Measurements from ENCODE around the gene ELAPOR1.

DNA sequence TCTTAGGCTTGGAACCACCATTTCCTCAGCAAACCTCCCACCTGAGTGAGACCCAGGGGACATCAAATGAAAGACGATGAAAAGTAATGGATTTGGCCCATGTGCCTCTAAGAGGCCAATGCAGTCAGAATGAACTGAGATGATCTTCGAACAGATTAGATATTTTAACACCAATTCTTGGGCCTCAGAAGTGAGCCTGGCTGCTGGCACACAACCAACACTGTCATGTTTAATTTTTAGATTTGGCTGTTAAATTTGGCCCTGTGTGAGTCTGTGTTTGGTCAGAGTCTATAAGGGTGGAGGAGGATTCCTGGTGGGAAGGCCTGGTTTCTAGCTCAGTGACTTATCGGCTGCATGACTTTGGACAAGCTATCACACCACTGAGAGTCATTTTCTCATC lies 45.4 kb downstream of the ELAPOR1 start:
- TF ChIP-seq CTCF (IDR thresholded peaks at IDR 0.05; ENCODE audit: low read length) (no peak), EZH2 (IDR thresholded peaks at IDR 0.05; ENCODE audit: borderline replicate concordance, low read length) (no peak)
